PC-9 (cell line): ENCODE results near the gene SUV39H1. TPM values are rescaled to one million over a fixed set of nuclear protein-coding genes. Genes with fewer than 3 reads are reported as not detected.
A peak's percentile ranks its signal among the peaks of the same experiment; 100 is the strongest.
"Not testable (repeated sequence)": the region's sequence is repeated elsewhere in the genome, so short reads cannot be mapped to it uniquely, and the experiment has no call there.

Source experiments
- BruUV-seq: library from RNA; stranded (reverse); fragments of 400-500 nt; replicated peaks from 2 replicates; lab custom pipeline; 2021; lab: Mats Ljungman, UMichigan
- CTCF ChIA-PET: fragments of 300-600 bp; sonication (Branson Sonifier 250); formaldehyde crosslinking; loops from one replicate; lab custom pipeline; 2022; ENCODE audit warnings: antibody characterized with exemption; lab: Charles Lee
- POLR2A ChIA-PET: fragments of 300-600 bp; sonication (Branson Sonifier 250); formaldehyde crosslinking; loops from one replicate; lab custom pipeline; 2022; ENCODE audit warnings: antibody characterized with exemption; ENCODE audit not compliant: unreplicated experiment; lab: Charles Lee
- DNase-seq, 2 experiments: peaks; one replicate each; pipeline versions ENCODE4 v3.0.0 to v3.0.0-alpha.2; 2015 to 2022; ENCODE audit warnings: mixed read lengths in 1 of 2
- H2AFZ ChIP-seq: fragments of 200-600 bp; sonication (generic); 2 replicates; pipeline ENCODE4 v1.8.1; 2017; ENCODE audit warnings: antibody characterized with exemption
- H3F3A ChIP-seq: fragments of 200-600 bp; sonication (generic); 2 replicates; pipeline ENCODE4 v1.8.1; 2017; ENCODE audit warnings: antibody characterized with exemption, mild to moderate bottlenecking, low read depth; ENCODE audit not compliant: insufficient read depth
- H3K27ac ChIP-seq: fragments of 200-600 bp; sonication (generic); 2 replicates; pipeline ENCODE4 v1.6.1; 2016; ENCODE audit warnings: mixed run types
- H3K27me3 ChIP-seq: fragments of 200-600 bp; sonication (generic); 2 replicates; pipeline ENCODE4 v1.6.1; 2016; ENCODE audit warnings: low read depth, mixed run types; ENCODE audit not compliant: insufficient read depth
- H3K36me3 ChIP-seq: fragments of 200-600 bp; sonication (generic); 2 replicates; pipeline ENCODE4 v1.6.1; 2016; ENCODE audit warnings: low read depth, mixed run types
- H3K4me1 ChIP-seq: fragments of 200-600 bp; sonication (generic); replicated peaks from 2 replicates; pipeline ENCODE4 v1.6.1; 2016; ENCODE audit warnings: mixed run types; ENCODE audit not compliant: insufficient read depth
- H3K4me2 ChIP-seq: fragments of 200-600 bp; sonication (generic); 2 replicates; pipeline ENCODE4 v1.6.1; 2017; ENCODE audit warnings: mixed run types
- H3K4me3 ChIP-seq: fragments of 200-600 bp; sonication (generic); 2 replicates; pipeline ENCODE4 v1.6.1; 2016; ENCODE audit warnings: mixed run types
- H3K79me2 ChIP-seq: fragments of 200-600 bp; sonication (generic); 2 replicates; pipeline ENCODE4 v1.6.1; 2017; ENCODE audit warnings: low read depth, mixed run types
- H3K9me2 ChIP-seq: fragments of 200-600 bp; sonication (generic); 2 replicates; pipeline ENCODE4 v1.8.1; 2017; ENCODE audit warnings: mild to moderate bottlenecking; ENCODE audit not compliant: insufficient read depth
- H3K9me3 ChIP-seq: fragments of 200-600 bp; sonication (generic); 2 replicates; pipeline ENCODE4 v1.8.1; 2016; ENCODE audit warnings: low read depth; ENCODE audit not compliant: insufficient read depth
- H4K20me1 ChIP-seq: fragments of 200-600 bp; sonication (generic); 2 replicates; pipeline ENCODE4 v1.8.1; 2017; ENCODE audit not compliant: insufficient read depth
- EZH2 ChIP-seq: fragments of 200-600 bp; sonication (generic); IDR thresholded peaks from 2 replicates; pipeline ENCODE4 v1.8.0; 2017; ENCODE audit warnings: antibody characterized with exemption, low read depth
- intact Hi-C: fragments of 100-400 bp; cut with micrococcal nuclease; formaldehyde crosslinking; loops from one replicate; pipeline ENCODE4 v1.10.0; 2022; ENCODE audit not compliant: unreplicated experiment
- total RNA-seq: library from RNA; stranded (reverse); gene quantifications from 2 replicates; pipeline ENCODE4 v1.2.3, GENCODE V29; 2021
- TF ChIP-seq, protein P1 (sequence below): fragments of 200-600 bp; sonication (generic); conservative IDR thresholded peaks from 2 replicates; pipeline ENCODE4 v1.6.1; 2017; ENCODE audit warnings: mixed run types, antibody characterized with exemption, mild to moderate bottlenecking, moderate library complexity

The SUV39H1 gene
- total RNA-seq, 1 experiment from 2014 or later = 11.7 TPM

DNA sequence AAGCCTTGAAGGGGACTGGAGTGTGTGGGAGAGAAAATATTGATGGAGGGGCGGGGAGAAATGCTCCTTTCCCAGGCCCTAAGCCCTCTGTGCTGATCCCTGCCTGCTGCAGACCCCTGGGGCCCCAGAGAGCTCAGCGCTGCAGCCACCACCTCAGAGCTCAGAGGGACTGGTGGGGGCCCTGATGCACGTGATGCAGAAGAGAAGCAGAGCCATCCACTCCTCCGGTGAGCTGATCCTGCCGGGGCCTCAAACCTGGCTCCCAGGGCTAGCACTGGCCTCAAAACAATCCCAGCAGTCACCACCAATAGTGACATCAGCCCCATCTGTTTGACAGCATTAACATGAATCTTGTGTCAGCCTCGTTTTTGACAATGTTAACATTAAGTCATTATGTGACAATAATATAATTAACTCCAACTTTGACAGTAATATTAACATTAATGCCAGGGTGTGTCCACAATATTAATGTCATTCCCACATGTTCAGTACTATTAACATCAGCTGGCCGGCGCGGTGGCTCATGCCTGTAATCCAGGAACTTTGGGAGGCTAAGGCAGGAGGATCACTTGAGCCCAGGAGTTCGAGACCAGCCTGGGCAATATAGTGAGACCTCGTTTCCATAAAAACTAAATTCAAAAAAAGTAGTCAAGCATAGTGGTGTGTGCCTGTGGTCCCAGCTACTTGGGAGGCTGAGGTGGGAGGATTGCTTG is 7.2 kb upstream of the SUV39H1 start:
- no TSS peak for BruUV-seq
- Histone ChIP-seq H3F3A (no peaks in the 10 kb centered on the region), H3K27ac (no peak overlapping the region), H4K20me1 (no peaks in the 10 kb centered on the region), H3K4me2 (no peak overlapping the region), H3K9me2 (no peaks in the 10 kb centered on the region), H3K27me3 (no peaks in the 10 kb centered on the region), H3K36me3 (no peaks in the 10 kb centered on the region), H2AFZ (no peak overlapping the region), H3K4me3 (no peak overlapping the region), H3K79me2 (no peaks in the 10 kb centered on the region), H3K9me3 (no peaks in the 10 kb centered on the region), H3K4me1 (no peaks in the 10 kb centered on the region)
- POLR2A ChIA-PET = no interaction called here
- DNase-seq = no peak
- CTCF ChIA-PET = interaction anchor here (0.7 kb wide), 1 partner anchor 362 kb away, joined by 3 read pairs; no protein-coding TSS in a partner anchor
- intact Hi-C loops = no loop called here
- TF ChIP-seq EZH2 = no peak
- TF ChIP-seq, protein P1, sequence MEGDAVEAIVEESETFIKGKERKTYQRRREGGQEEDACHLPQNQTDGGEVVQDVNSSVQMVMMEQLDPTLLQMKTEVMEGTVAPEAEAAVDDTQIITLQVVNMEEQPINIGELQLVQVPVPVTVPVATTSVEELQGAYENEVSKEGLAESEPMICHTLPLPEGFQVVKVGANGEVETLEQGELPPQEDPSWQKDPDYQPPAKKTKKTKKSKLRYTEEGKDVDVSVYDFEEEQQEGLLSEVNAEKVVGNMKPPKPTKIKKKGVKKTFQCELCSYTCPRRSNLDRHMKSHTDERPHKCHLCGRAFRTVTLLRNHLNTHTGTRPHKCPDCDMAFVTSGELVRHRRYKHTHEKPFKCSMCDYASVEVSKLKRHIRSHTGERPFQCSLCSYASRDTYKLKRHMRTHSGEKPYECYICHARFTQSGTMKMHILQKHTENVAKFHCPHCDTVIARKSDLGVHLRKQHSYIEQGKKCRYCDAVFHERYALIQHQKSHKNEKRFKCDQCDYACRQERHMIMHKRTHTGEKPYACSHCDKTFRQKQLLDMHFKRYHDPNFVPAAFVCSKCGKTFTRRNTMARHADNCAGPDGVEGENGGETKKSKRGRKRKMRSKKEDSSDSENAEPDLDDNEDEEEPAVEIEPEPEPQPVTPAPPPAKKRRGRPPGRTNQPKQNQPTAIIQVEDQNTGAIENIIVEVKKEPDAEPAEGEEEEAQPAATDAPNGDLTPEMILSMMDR = no peak

DNA sequence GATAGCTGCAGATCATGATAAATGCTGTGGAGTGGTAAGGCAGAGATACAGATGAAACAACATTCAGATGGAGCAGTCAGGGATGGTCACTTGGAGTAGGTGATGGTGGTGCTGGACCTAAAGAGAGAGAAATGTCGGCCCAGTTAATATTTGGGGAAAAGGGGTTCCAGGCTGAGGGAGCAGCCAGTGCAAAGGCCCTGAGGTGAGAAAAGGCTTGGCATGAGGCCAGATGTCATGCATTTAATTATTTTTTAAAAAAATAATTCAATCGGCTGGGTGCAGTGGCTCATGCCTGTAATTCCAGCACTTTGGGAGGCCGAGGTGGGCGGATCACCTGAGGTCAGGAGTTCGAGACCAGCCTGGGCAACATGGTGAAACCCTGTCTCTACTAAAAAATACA is 4.8 kb upstream of the SUV39H1 start:
- H3K9me2 ChIP-seq, H2AFZ ChIP-seq, H3K4me2 ChIP-seq, CTCF ChIA-PET, H3K9me3 ChIP-seq, DNase-seq, H3K27me3 ChIP-seq, H3K27ac ChIP-seq, POLR2A ChIA-PET, H3K79me2 ChIP-seq, BruUV-seq, H3K4me1 ChIP-seq, H3F3A ChIP-seq, H4K20me1 ChIP-seq, H3K4me3 ChIP-seq, intact Hi-C loops, H3K36me3 ChIP-seq: not testable (repeated sequence)

DNA sequence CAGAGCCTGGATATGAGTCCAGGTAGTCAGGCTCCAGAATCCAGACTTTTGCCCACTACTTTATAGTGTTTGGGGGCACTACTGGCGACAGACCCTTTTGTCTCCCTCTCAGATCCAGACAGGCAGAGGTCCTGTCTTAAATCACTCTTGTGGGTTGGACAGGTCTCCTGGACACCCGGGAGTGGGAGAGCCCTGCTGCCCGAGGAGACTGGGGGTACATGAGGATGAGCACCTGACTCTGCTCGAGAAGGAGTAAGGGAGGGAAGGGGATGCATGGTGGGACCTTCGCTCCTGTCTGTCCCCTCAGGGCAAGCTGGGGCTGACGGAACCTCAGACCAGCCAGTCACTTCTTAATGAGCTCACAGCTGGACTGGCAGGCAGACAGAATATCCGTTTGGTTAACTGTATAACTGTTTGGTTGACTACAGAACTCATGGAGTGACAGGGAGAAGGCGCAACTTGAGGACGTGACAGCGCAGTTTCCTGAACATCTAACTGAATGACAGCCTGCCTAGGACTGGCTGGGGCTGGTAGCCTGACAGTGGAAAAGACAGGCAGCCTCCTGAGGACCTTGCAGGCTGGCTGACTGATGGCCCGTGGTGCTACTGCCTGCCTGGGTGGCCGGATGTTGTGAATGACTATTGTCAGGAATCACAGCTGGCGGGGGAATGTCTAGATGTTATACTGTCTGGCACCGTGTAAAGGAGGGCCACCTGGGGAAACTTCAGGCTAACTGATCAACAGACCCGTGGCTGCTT is 1.6 kb upstream of the SUV39H1 start:
- BruUV-seq = no TSS peak
- no peak overlapping the region for H3K4me3 ChIP-seq

More for the DNA sequence above, 1.6 kb upstream of the SUV39H1 start:
- Histone ChIP-seq H3F3A (no peaks in the 10 kb centered on the region), H3K27me3 (no peaks in the 10 kb centered on the region), H3K4me2 (peak overlapping the region; percentile 69; the same call in 1 of the 2 replicates), H3K9me2 (no peaks in the 10 kb centered on the region), H3K79me2 (peaks cover 7% of the 10 kb centered on the region; the same call in 1 of the 2 replicates), H4K20me1 (no peaks in the 10 kb centered on the region), H3K9me3 (no peaks in the 10 kb centered on the region), H3K36me3 (no peaks in the 10 kb centered on the region), H3K4me1 (no peaks in the 10 kb centered on the region), H2AFZ (no peak overlapping the region), H3K27ac (no peak overlapping the region)
- intact Hi-C loops = no loop called here
- CTCF ChIA-PET = no interaction called here
- TF ChIP-seq, protein P1 = no peak
- TF ChIP-seq EZH2 = no peak
- no peak for DNase-seq
- POLR2A ChIA-PET = no interaction called here
